OCI-M1 (cell line): ENCODE measurements around the gene SLC1A2.

Experiments used
- DNase-seq: peaks from one replicate; lab custom pipeline; 2025; lab: John Stamatoyannopoulos, UW

Gene SLC1A2

GRCh38 chr11:35223991-35224390 is 195.4 kb downstream of the SLC1A2 start:
- no peak for DNase-seq

- DNase-seq: no peak
Measured at GRCh38 chr11:35223371-35223796, 196.0 kb downstream of the SLC1A2 start.

- no peak for DNase-seq
Measured at GRCh38 chr11:35218956-35219355, 200.4 kb downstream of the SLC1A2 start.

GRCh38 chr11:35216962-35217678 is 202.2 kb downstream of the SLC1A2 start:
- no peak for DNase-seq

DNA sequence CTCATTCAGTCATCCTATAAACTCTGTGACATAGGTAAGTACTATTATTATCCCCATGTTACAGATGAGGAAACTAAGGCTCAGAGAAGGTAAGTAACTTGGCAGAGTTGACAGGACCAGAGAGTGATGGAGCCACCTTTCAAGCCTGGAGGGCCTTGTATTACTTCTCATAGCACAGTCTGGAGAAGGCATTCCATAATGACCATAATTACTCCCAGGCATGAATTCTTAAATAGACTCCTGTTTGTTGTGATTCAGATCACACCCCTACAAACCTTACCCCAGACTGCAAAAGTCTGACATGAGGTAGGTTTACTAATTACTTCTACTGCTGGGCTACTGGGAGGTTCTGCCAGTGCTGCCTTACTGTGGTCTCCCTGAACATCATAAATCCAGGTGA is 203.4 kb downstream of the SLC1A2 start:
- no peak for DNase-seq

- DNase-seq: no peak
Measured at GRCh38 chr11:35214792-35215193, 204.6 kb downstream of the SLC1A2 start.

GRCh38 chr11:35214226-35214770 is 205.1 kb downstream of the SLC1A2 start:
- DNase-seq: no peak

DNA sequence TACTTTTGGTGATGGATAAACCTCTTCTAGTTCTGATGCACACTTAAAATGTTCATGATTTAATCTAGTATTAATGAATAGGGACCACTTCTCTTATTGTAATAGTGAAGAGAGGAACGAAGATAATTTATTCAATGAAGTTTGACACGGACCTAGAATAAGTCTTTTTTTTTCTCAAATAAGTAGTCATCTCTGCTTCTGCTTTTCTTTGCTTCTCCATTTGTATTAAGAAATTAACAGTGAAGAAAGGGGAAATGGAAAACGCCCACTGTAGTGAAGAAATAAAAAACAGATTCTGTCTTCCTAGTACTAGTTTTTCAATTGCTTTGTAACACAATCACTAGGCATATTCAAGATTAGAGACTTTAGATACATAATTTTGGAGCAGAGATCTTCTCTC is 207.4 kb downstream of the SLC1A2 start:
- DNase-seq: peak; percentile 9

DNA sequence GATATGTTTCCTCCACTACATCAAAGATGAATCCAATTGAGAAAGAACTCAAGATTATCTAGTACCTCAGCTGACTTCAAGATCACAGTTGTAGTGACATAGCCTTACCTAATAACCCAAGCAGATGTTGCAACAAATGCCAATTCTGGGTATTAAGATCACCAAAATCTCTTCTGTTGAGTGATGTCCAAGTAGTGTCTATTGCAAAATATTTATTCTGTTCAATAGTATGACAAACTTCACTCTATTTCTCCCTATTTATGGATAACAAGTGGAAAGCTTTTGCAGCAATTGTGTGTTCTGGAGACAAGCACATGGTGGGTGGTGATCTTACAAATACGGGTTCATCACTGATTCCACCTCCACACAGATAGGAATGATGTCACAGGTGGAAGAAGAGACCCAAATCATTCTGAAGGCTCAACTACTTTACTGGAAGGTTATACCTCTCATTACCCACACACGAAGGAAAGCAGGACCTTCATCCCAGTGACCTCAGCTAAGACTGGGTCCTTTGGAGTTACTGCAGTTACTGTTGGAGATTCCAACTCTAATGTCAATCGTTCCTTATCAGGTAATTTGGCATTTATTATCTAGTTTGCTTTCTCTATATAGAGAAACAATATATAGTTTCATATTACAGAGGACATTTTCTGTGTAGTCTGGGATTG is 208.3 kb downstream of the SLC1A2 start:
- DNase-seq: no peak

GRCh38 chr11:35208795-35209194 is 210.6 kb downstream of the SLC1A2 start:
- DNase-seq: no peak

GRCh38 chr11:35207471-35208403 is 211.6 kb downstream of the SLC1A2 start:
- no peak for DNase-seq

DNA sequence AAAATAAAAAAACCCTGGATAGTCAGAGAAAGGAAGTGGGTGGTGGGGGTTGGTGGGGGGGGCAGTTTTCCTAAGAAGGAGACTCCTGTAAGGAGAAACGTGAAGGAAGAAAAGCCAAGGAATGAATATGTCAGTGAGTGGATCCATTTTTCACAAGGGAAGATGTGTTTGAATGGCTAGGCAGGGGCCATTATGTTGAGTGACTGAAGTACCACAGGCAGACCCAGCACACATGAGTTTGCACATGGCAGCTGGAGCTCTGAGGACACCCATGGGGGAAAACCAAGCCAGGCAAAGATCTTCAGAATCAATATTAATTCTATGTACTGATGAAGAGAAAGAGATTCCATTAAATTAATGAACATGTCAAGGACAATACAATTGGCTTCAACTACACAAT is 212.7 kb downstream of the SLC1A2 start:
- no peak for DNase-seq

DNA sequence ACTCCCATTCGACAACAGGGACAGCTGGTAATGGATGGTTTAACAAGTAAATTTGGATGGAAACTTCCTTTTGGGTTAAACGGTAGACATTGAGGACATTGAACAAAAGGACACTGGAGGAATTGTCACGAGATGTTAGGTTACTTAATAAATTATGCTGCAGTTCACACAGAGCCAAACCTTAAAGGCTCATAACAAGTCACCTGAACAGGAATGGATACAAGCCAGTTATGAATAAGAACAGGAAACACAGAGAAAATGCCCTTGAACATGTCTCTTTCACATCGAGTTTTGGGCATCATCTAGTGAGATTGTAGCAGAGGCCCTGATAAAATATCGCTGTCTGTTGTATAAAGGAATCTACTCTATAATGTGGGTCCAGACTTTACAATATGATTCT is 214.7 kb downstream of the SLC1A2 start:
- DNase-seq: no peak
